ENCODE data around the gene UNC50. TPM values are rescaled to one million over a fixed set of nuclear protein-coding genes. Genes with fewer than 3 reads are reported as not detected.
"Not testable (repeated sequence)": the region's sequence is repeated elsewhere in the genome, so short reads cannot be mapped to it uniquely, and the experiment has no call there.

Gene UNC50
- total RNA-seq, 1 donor: 36.2 TPM

DNA sequence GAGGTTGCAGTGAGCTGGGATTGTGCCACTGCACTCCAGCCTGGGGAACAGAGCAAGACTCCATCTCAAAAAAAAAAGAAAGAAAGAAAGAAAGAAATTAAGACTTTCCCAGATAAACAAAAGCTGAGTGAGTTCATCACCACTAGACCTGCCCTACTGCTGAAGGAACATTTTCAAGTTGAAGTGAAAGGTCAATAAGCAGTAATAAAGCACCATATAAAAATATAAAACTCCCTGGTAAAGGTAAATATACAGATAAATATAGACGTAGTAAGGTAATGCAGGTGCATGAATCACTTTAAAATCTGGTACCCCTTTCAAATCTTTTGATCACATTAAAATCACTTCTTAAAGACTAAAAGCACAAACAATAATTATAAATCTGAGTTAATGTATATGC, 42.6 kb downstream of the UNC50 start:
- Histone ChIP-seq H3K4me1 (ENCODE audit: insufficient read depth, low read length) (no peaks in the 10 kb centered on the region), H3K27me3 (ENCODE audit: insufficient read depth, low read length) (no peaks in the 10 kb centered on the region), H4K20me1 (ENCODE audit: insufficient read depth, low read length) (no peaks in the 10 kb centered on the region), H3K36me3 (ENCODE audit: insufficient read depth, low read length) (no peaks in the 10 kb centered on the region), H3K9me3 (ENCODE audit: low read depth, low read length) (no peaks in the 10 kb centered on the region), H3K27ac (ENCODE audit: low read depth, low read length) (no peak overlapping the region), H3K79me2 (ENCODE audit: insufficient read depth, low read length) (no peaks in the 10 kb centered on the region), H3K4me3 (ENCODE audit: insufficient read depth, low read length) (no peak overlapping the region), H2AFZ (ENCODE audit: low read length) (no peak overlapping the region), H3K4me2 (ENCODE audit: insufficient read depth, low read length) (no peak overlapping the region)
- no peak for DNase-seq (ENCODE audit: insufficient read length, low spot score, missing footprints)
- TF ChIP-seq, protein P1, sequence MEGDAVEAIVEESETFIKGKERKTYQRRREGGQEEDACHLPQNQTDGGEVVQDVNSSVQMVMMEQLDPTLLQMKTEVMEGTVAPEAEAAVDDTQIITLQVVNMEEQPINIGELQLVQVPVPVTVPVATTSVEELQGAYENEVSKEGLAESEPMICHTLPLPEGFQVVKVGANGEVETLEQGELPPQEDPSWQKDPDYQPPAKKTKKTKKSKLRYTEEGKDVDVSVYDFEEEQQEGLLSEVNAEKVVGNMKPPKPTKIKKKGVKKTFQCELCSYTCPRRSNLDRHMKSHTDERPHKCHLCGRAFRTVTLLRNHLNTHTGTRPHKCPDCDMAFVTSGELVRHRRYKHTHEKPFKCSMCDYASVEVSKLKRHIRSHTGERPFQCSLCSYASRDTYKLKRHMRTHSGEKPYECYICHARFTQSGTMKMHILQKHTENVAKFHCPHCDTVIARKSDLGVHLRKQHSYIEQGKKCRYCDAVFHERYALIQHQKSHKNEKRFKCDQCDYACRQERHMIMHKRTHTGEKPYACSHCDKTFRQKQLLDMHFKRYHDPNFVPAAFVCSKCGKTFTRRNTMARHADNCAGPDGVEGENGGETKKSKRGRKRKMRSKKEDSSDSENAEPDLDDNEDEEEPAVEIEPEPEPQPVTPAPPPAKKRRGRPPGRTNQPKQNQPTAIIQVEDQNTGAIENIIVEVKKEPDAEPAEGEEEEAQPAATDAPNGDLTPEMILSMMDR (IDR thresholded peaks at IDR 0.05; ENCODE audit: extremely low read depth, low read depth, low read length): no peak

DNA sequence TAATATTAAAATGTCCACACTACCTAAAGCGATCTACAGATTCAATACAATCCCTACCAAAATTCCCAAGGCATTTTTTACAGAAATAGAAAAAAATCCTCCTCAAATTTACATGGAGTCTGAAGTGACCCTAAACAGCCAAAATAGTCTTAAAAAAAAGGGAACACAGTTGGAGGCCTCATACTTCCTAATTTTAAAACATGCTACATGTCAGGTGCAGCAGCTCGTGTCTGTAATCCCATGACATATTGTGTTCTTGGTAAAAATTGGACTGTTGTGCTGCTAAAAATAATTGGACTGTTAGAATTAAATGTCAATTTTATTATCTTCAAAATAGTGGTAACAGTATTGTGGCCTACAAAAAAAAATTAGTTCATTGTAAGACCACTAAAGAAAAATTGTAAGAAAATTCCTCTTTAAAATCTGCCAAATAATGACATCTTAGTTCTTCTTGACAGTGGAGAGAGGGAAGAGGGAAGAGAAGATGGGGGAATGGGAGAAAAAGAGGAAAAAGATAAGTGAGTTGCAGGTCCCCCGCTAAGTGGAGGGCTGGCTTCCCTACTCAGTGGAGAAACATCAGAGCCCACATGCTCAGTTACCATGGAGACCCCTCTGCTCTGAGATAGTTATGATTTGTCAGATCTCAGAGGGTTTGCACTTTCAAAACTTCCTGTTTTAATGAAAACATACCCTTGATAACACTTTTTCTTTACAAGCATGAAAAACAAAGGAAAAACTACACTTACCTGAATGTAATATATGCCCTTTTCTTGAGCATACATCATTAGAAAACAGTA, 46.5 kb downstream of the UNC50 start:
- Histone ChIP-seq H2AFZ (ENCODE audit: low read length) (no peak overlapping the region), H3K4me3 (ENCODE audit: insufficient read depth, low read length) (no peak overlapping the region), H3K4me2 (ENCODE audit: insufficient read depth, low read length) (no peak overlapping the region), H3K79me2 (ENCODE audit: insufficient read depth, low read length) (no peaks in the 10 kb centered on the region), H3K27ac (ENCODE audit: low read depth, low read length) (no peak overlapping the region), H3K36me3 (ENCODE audit: insufficient read depth, low read length) (no peaks in the 10 kb centered on the region), H4K20me1 (ENCODE audit: insufficient read depth, low read length) (no peaks in the 10 kb centered on the region), H3K9me3 (ENCODE audit: low read depth, low read length) (no peaks in the 10 kb centered on the region), H3K27me3 (ENCODE audit: insufficient read depth, low read length) (no peaks in the 10 kb centered on the region), H3K4me1 (ENCODE audit: insufficient read depth, low read length) (no peaks in the 10 kb centered on the region)
- TF ChIP-seq, protein P1 (IDR thresholded peaks at IDR 0.05; ENCODE audit: extremely low read depth, low read depth, low read length): no peak
- no peak for DNase-seq (ENCODE audit: insufficient read length, low spot score, missing footprints)

DNA sequence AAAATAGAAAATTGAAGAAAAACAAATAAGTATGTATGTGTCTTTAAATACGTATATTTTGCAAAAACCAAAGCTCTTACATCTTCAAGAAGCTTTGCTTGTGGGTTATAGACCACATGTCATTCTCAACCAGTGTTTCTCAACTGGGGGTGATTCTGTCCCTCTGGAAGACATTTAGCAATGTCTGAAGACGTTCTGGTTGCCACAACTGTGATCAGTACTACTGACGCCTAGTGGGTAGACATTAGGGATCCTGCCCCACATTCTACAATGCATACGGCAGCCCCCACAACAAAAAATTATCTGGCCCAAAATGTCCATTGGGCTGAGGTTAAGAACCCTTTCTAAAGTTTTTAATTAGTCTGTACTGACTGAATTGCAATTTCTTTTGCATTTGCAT, 48.4 kb downstream of the UNC50 start:
- Histone ChIP-seq H3K27ac (ENCODE audit: low read depth, low read length) (no peak overlapping the region), H2AFZ (ENCODE audit: low read length) (no peak overlapping the region), H3K4me2 (ENCODE audit: insufficient read depth, low read length) (no peak overlapping the region), H3K27me3 (ENCODE audit: insufficient read depth, low read length) (no peaks in the 10 kb centered on the region), H3K79me2 (ENCODE audit: insufficient read depth, low read length) (no peaks in the 10 kb centered on the region), H3K9me3 (ENCODE audit: low read depth, low read length) (no peaks in the 10 kb centered on the region), H3K36me3 (ENCODE audit: insufficient read depth, low read length) (no peaks in the 10 kb centered on the region), H4K20me1 (ENCODE audit: insufficient read depth, low read length) (no peaks in the 10 kb centered on the region), H3K4me1 (ENCODE audit: insufficient read depth, low read length) (no peaks in the 10 kb centered on the region), H3K4me3 (ENCODE audit: insufficient read depth, low read length) (no peak overlapping the region)
- no peak for DNase-seq (ENCODE audit: insufficient read length, low spot score, missing footprints)
- TF ChIP-seq, protein P1 (IDR thresholded peaks at IDR 0.05; ENCODE audit: extremely low read depth, low read depth, low read length): no peak

DNA sequence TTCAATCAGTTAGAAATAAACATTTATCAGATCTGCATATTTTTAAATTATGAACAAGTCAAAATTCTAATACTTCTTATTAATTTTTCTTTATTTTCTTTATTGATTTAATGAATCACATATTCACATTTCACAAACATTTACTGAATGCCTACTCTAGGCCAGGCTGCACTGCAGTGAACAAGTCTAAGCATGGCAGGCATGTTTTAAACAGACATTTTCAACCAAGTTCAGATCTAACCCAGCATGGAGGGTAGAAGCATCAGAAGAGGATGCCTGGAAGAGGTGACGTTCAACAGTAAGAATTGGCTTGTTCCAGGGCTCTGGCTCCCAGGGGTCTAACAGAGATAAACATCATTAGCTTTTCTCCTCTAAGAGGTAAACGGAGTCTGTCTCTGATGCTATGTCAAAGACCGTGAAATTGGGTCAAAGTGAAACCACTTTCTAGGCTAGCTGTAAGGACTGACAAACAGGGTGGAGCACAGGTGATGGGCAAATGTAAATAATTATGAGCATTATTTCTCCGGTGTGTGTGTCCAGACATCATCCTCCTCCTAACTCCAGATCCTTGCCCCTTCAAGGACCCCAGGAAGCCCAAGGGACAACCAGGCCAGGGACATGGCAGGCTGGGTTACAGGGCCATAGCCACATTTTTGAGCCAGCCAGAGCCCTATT, 50.6 kb downstream of the UNC50 start:
- Histone ChIP-seq H3K27me3 (ENCODE audit: insufficient read depth, low read length) (no peaks in the 10 kb centered on the region), H3K9me3 (ENCODE audit: low read depth, low read length) (no peaks in the 10 kb centered on the region), H4K20me1 (ENCODE audit: insufficient read depth, low read length) (no peaks in the 10 kb centered on the region), H3K36me3 (ENCODE audit: insufficient read depth, low read length) (no peaks in the 10 kb centered on the region), H3K4me2 (ENCODE audit: insufficient read depth, low read length) (no peak overlapping the region), H3K4me3 (ENCODE audit: insufficient read depth, low read length) (no peak overlapping the region), H3K4me1 (ENCODE audit: insufficient read depth, low read length) (no peaks in the 10 kb centered on the region), H2AFZ (ENCODE audit: low read length) (no peak overlapping the region), H3K79me2 (ENCODE audit: insufficient read depth, low read length) (no peaks in the 10 kb centered on the region), H3K27ac (ENCODE audit: low read depth, low read length) (no peak overlapping the region)
- TF ChIP-seq, protein P1 (IDR thresholded peaks at IDR 0.05; ENCODE audit: extremely low read depth, low read depth, low read length): no peak
- no peak for DNase-seq (ENCODE audit: insufficient read length, low spot score, missing footprints)

DNA sequence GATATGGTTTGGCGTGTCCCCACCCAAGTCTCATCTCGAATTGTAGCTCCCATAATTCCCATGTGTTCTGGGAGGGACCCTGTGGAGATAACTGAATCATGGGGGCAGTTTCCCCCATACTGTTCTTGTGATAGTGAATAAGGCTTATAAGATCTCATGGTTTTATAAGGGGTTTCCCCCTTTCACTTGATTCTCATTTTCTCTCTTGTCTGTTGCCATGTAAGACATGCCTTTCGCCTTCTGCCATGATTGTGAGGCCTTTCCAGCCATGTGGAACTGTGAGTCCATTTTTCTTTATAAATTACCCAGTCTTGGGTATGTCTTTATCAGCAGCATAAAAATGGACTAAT, 51.1 kb downstream of the UNC50 start:
- H3K4me2 ChIP-seq (ENCODE audit: insufficient read depth, low read length); H3K4me3 ChIP-seq (ENCODE audit: insufficient read depth, low read length); H3K9me3 ChIP-seq (ENCODE audit: low read depth, low read length); DNase-seq (ENCODE audit: insufficient read length, low spot score, missing footprints); H4K20me1 ChIP-seq (ENCODE audit: insufficient read depth, low read length); H3K27me3 ChIP-seq (ENCODE audit: insufficient read depth, low read length); H3K36me3 ChIP-seq (ENCODE audit: insufficient read depth, low read length); H2AFZ ChIP-seq (ENCODE audit: low read length); H3K4me1 ChIP-seq (ENCODE audit: insufficient read depth, low read length); H3K27ac ChIP-seq (ENCODE audit: low read depth, low read length); H3K79me2 ChIP-seq (ENCODE audit: insufficient read depth, low read length): not testable (repeated sequence)
